ENCODE measurements around the gene CHRNG. TPM values are rescaled to one million over a fixed set of nuclear protein-coding genes. Genes with fewer than 3 reads are reported as not detected.

The CHRNG gene
- total and polyA plus RNA-seq, 9 donors: 75.0 to 165 (median 94.8) TPM

GRCh38 chr2:232534940-232535651 lies 4.4 kb upstream of the CHRNG start:
- WGBS (ENCODE audit: insufficient coverage): 45% methylated on average over 4 of the region's 14 CpGs
- Histone ChIP-seq H3K4me3 (ENCODE audit: low read length) (no peak overlapping the region), H3K4me1 (ENCODE audit: control insufficient read depth, insufficient read depth, low read length) (peaks cover 60% of the 10 kb centered on the region), H3K27me3 (ENCODE audit: control insufficient read depth, insufficient read depth, low read length) (peaks cover 4% of the 10 kb centered on the region), H3K27ac (ENCODE audit: low read length) (peak overlapping the region; percentile 55), H3K9me3 (replicated peaks; ENCODE audit: control insufficient read depth, low read depth, low read length) (peaks cover 5% of the 10 kb centered on the region), H3K36me3 (ENCODE audit: control insufficient read depth, insufficient read depth, low read length) (peaks cover 30% of the 10 kb centered on the region)
- DNase-seq: no peak

DNA sequence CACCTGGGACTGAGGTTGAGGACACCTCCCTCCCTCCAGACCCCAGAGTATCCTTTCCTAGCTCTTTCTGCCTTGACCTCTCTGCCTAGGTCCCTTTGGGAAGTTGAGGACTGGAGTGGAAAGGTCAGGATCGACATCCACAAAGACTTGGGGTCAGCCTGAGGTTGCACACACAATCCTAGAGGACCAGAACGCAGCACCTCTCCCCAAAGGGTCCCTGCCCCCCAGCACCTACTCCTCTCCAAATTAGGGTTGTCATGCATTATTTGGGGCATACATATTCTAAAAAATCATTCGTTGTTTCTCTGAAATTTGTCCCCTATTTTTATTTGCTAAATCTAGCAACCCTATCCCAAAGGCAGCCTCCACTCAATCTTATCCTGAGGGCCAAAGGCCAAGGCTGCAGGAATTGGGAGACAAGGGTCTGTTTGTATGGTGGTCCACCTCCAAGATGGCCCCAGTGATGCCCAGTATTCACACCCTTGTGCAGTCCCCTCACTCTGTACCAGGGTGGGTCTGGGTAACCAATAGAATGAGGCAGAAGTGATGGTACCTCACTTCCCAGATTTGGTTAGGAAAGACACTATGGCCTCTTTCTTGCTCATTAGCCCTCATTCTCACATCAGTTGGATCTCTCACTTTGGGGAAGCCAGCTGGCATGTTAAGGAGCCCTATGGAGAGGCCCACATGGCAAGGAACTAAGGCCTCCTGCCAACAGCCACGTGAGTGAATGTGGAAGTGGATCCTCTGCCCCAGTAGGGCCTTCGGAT lies 3.5 kb upstream of the CHRNG start:
- 89% methylated on average over 1 of the region's 5 CpGs for WGBS (ENCODE audit: insufficient coverage)
- DNase-seq: no peak
- Histone ChIP-seq H3K9me3 (replicated peaks; ENCODE audit: control insufficient read depth, low read depth, low read length) (peaks cover 5% of the 10 kb centered on the region), H3K4me3 (ENCODE audit: low read length) (no peak overlapping the region), H3K27me3 (ENCODE audit: control insufficient read depth, insufficient read depth, low read length) (peaks cover 4% of the 10 kb centered on the region), H3K36me3 (ENCODE audit: control insufficient read depth, insufficient read depth, low read length) (peaks cover 30% of the 10 kb centered on the region), H3K4me1 (ENCODE audit: control insufficient read depth, insufficient read depth, low read length) (peaks cover 67% of the 10 kb centered on the region), H3K27ac (ENCODE audit: low read length) (no peak overlapping the region)

GRCh38 chr2:232537079-232537478 lies 2.4 kb upstream of the CHRNG start:
- Histone ChIP-seq H3K4me1 (ENCODE audit: control insufficient read depth, insufficient read depth, low read length) (peaks cover 78% of the 10 kb centered on the region), H3K27me3 (ENCODE audit: control insufficient read depth, insufficient read depth, low read length) (peaks cover 4% of the 10 kb centered on the region), H3K36me3 (ENCODE audit: control insufficient read depth, insufficient read depth, low read length) (peaks cover 35% of the 10 kb centered on the region), H3K4me3 (ENCODE audit: low read length) (no peak overlapping the region), H3K27ac (ENCODE audit: low read length) (peak overlapping the region; percentile 62), H3K9me3 (replicated peaks; ENCODE audit: control insufficient read depth, low read depth, low read length) (peaks cover 5% of the 10 kb centered on the region)
- WGBS (ENCODE audit: insufficient coverage): 53% methylated on average over 4 of the region's 5 CpGs
- DNase-seq: no peak

DNA sequence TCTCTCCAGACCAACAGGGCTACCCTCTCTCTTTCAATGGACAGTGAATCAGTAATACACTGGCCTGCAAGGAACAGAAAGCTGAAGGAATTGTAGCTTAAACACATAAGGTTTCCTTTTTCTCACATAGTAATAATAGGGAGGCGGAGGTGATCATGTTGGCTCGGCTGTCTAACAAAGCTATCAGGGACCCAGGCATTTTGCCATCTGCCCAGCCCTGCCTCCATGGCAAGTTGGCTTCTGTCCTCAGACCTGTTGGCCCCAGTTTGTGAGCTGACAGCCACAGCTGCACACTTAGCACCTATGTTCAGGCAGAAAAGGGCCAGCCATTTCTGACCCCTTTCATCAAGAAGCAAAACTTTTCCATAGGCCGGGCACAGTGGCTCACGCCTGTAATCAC lies 2.0 kb upstream of the CHRNG start:
- Histone ChIP-seq H3K4me3 (ENCODE audit: low read length) (no peak overlapping the region), H3K27ac (ENCODE audit: low read length) (peak overlapping the region; percentile 62), H3K4me1 (ENCODE audit: control insufficient read depth, insufficient read depth, low read length) (peaks cover 79% of the 10 kb centered on the region), H3K9me3 (replicated peaks; ENCODE audit: control insufficient read depth, low read depth, low read length) (peaks cover 5% of the 10 kb centered on the region), H3K27me3 (ENCODE audit: control insufficient read depth, insufficient read depth, low read length) (peaks cover 4% of the 10 kb centered on the region), H3K36me3 (ENCODE audit: control insufficient read depth, insufficient read depth, low read length) (peaks cover 39% of the 10 kb centered on the region)
- WGBS (ENCODE audit: insufficient coverage): no CpG with 5 or more reads among the region's 4 CpGs
- DNase-seq: no peak

DNA sequence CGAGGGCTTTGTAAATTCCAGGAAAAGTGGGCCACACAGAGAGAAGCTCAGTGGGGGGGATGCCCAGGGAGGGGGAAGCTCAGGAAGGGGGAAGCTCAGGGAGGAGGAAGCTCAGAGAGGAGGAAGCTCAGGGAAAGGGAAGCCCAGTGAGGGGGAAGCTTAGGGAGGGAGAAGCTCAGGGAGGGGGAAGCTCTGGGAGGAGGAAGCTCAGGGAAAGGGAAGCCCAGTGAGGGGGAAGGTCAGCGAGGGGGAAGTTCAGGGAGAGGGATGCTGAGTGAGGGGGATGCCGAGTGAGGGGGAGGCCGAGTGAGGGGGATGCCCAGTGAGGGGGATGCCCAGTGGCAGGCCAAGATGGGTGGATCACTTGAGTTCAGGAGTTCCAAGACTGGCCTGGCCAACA lies 821 bp upstream of the CHRNG start:
- Histone ChIP-seq H3K9me3 (replicated peaks; ENCODE audit: control insufficient read depth, low read depth, low read length) (peaks cover 5% of the 10 kb centered on the region), H3K4me3 (ENCODE audit: low read length) (no peak overlapping the region), H3K4me1 (ENCODE audit: control insufficient read depth, insufficient read depth, low read length) (peaks cover 79% of the 10 kb centered on the region), H3K36me3 (ENCODE audit: control insufficient read depth, insufficient read depth, low read length) (peaks cover 48% of the 10 kb centered on the region), H3K27me3 (ENCODE audit: control insufficient read depth, insufficient read depth, low read length) (peaks cover 4% of the 10 kb centered on the region), H3K27ac (ENCODE audit: low read length) (peak overlapping the region; percentile 75)
- no peak for DNase-seq
- WGBS (ENCODE audit: insufficient coverage): 0% methylated on average over 1 of the region's 4 CpGs

- peaks cover 4% of the 10 kb centered on the region for H3K27me3 ChIP-seq (ENCODE audit: control insufficient read depth, insufficient read depth, low read length)
- H3K36me3 ChIP-seq (ENCODE audit: control insufficient read depth, insufficient read depth, low read length): peaks cover 46% of the 10 kb centered on the region
- 86% methylated on average over 13 of the region's 17 CpGs for WGBS (ENCODE audit: insufficient coverage)
- H3K4me1 ChIP-seq (ENCODE audit: control insufficient read depth, insufficient read depth, low read length): peaks cover 61% of the 10 kb centered on the region
- DNase-seq: no peak
- H3K4me3 ChIP-seq (ENCODE audit: low read length): peak overlapping the region; percentile 54
- H3K9me3 ChIP-seq (replicated peaks; ENCODE audit: control insufficient read depth, low read depth, low read length): peaks cover 5% of the 10 kb centered on the region
- H3K27ac ChIP-seq (ENCODE audit: low read length): peak overlapping the region; percentile 75
Measured at GRCh38 chr2:232540441-232541041, 1.0 kb downstream of the CHRNG start.

DNA sequence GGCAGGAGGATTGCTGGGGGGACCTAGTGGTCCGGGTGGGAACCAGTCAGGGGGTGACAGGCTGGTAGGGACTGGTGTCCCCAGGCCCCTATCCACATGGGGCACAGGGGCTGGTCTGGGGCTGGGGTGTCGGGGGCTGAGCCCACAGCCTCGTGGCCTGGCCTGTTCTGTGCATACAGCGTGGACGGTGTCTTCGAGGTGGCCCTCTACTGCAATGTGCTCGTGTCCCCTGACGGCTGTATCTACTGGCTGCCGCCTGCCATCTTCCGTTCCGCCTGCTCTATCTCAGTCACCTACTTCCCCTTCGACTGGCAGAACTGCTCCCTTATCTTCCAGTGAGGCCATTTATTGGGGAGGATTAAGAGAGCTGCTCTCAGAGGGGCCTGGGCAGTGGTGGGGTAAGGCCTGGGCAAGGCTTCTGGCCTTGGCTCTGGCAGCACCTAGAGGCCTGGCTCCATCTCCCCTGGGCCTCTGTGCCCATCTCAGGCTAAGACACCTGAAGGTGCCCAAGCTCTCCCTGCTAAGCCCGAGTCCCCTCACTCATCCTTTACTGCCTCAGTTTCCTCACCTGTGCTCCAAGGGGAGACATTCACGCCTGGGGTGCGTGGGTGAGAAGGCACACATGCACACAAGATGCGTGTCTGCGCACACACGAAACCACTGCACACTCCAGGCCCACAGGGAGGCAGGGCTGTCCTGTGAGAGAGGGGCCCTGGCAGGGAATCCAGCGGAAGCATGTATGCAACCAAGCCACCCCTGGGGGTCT lies 1.9 kb downstream of the CHRNG start:
- DNase-seq: no peak
- Histone ChIP-seq H3K36me3 (ENCODE audit: control insufficient read depth, insufficient read depth, low read length) (peaks cover 44% of the 10 kb centered on the region), H3K27ac (ENCODE audit: low read length) (no peak overlapping the region), H3K4me3 (ENCODE audit: low read length) (peak overlapping the region; percentile 54), H3K9me3 (replicated peaks; ENCODE audit: control insufficient read depth, low read depth, low read length) (peaks cover under 1% of the 10 kb centered on the region), H3K27me3 (ENCODE audit: control insufficient read depth, insufficient read depth, low read length) (peaks cover 4% of the 10 kb centered on the region), H3K4me1 (ENCODE audit: control insufficient read depth, insufficient read depth, low read length) (peaks cover 59% of the 10 kb centered on the region)
- WGBS (ENCODE audit: insufficient coverage): 71% methylated on average over 14 of the region's 19 CpGs

DNA sequence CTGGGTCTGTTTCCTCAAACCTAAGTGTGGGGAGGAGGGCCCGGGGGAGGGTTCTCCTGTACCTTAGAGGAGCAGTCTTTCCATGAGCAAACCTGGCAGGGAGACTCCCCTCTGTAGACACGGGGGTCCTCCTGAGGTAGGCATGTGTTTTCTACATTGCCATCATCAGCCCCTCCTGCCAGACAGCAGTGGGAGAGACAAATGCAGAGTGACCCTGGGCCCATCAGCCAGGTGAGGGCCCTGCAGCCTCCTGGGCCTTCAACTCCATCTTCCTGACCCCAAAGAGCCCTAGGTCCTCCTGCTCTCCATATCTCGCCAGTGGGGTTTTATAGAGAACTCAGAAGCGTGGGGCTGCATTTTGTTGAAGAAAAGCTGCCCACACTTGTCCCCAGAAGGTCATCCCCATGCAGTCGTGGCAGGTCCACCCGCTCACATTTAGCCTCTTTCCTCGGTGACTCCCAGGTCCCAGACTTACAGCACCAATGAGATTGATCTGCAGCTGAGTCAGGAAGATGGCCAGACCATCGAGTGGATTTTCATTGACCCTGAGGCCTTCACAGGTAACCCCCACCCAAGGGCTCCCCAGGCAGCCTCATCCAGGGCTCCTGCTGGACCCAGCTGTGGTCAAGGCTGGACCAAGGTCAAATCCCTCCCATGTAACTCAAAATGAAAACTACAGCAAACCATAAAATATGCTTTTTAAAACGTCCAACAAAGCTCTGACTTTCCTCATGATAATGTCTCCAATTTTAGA lies 2.6 kb downstream of the CHRNG start:
- Histone ChIP-seq H3K27me3 (ENCODE audit: control insufficient read depth, insufficient read depth, low read length) (peaks cover 2% of the 10 kb centered on the region), H3K36me3 (ENCODE audit: control insufficient read depth, insufficient read depth, low read length) (peaks cover 50% of the 10 kb centered on the region), H3K27ac (ENCODE audit: low read length) (no peak overlapping the region), H3K4me3 (ENCODE audit: low read length) (no peak overlapping the region), H3K9me3 (replicated peaks; ENCODE audit: control insufficient read depth, low read depth, low read length) (no peaks in the 10 kb centered on the region), H3K4me1 (ENCODE audit: control insufficient read depth, insufficient read depth, low read length) (peaks cover 56% of the 10 kb centered on the region)
- 69% methylated on average over 6 of the region's 9 CpGs for WGBS (ENCODE audit: insufficient coverage)
- no peak for DNase-seq

DNA sequence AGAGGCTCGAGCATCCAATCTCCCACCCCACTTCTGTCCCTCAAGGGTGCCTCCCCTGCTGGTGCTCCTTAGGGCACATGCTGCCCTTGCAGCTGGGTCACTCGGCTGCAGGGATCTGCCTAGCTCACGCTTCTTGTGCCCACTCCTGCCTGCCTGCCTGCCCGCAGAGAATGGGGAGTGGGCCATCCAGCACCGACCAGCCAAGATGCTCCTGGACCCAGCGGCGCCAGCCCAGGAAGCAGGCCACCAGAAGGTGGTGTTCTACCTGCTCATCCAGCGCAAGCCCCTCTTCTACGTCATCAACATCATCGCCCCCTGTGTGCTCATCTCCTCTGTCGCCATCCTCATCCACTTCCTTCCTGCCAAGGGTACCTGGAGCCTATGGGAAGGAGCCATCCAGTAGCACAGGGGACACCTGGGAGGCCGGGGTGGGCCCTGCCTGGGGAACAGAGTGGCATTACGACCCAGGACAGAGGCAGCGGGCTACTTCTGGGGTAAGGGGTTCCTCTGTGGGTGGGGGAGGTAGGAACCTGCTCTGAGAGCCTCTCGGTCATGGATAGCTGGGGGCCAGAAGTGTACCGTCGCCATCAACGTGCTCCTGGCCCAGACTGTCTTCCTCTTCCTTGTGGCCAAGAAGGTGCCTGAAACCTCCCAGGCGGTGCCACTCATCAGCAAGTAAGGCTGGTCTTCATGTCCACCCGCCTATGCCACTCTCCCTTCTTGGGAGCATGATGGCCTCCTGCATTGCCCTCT lies 3.4 kb downstream of the CHRNG start:
- DNase-seq: no peak
- no peak overlapping the region for H3K27ac ChIP-seq (ENCODE audit: low read length)
- H3K9me3 ChIP-seq (replicated peaks; ENCODE audit: control insufficient read depth, low read depth, low read length): no peaks in the 10 kb centered on the region
- H3K36me3 ChIP-seq (ENCODE audit: control insufficient read depth, insufficient read depth, low read length): peaks cover 56% of the 10 kb centered on the region
- H3K4me1 ChIP-seq (ENCODE audit: control insufficient read depth, insufficient read depth, low read length): peaks cover 48% of the 10 kb centered on the region
- no peak overlapping the region for H3K4me3 ChIP-seq (ENCODE audit: low read length)
- 84% methylated on average over 15 of the region's 20 CpGs for WGBS (ENCODE audit: insufficient coverage)
- no peaks in the 10 kb centered on the region for H3K27me3 ChIP-seq (ENCODE audit: control insufficient read depth, insufficient read depth, low read length)
